ENCODE results near the gene NUP85. TPM values are rescaled to one million over a fixed set of nuclear protein-coding genes. Genes with fewer than 3 reads are reported as not detected.
A peak's percentile ranks its signal among the peaks of the same experiment; 100 is the strongest.

Gene NUP85
- total RNA-seq, 1 experiment from 2014 or later, result 95.6 TPM

DNA sequence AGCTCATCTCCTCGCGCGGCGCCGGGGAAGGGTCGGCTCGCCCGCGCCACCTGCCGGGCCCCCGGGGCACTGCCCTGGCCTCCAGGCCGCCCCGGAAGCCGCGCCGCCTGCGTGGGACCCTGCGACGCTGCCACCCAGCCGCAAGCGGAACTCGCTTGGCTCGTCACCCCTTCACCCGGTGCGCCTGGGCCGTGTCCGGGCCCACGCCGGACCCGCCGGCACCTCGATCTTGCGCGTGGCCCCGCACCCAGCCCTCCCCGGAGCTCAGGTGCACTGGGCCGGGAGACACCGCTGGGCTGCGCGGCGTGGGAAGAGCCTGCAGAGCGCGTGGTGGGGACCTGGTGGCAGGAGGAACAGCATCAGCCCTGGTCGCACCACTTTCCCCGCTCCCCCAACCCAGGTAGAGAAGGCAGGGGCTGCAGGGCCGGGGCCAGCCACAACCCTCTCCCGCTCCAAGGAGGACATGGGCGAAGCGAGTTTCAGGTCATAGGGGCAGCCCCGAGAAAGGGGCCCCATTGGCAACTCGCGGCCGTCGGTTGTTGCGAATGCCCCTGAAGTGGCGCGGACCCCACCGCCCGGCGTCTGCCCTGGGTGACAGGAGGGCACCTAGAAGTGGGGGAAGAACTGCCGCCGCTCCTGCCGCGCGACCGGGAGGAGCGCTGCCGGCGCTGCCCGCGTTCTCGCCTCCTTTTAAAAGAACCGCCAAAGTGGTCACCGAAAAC, 65.9 kb downstream of the NUP85 start:
- H3K9ac ChIP-seq (ENCODE audit: low read length), result peak overlapping the region; percentile 87
- no peaks in the 10 kb centered on the region for H3K9me2 ChIP-seq (replicated peaks; ENCODE audit: low read length)
- H3K36me3 ChIP-seq (ENCODE audit: low read depth, low read length), result peaks cover 6% of the 10 kb centered on the region; the same call in 1 of the 2 replicates
- no peaks in the 10 kb centered on the region for H4K20me1 ChIP-seq (ENCODE audit: low read length)
- peak overlapping the region; percentile 36 for H3K27ac ChIP-seq (ENCODE audit: low read length)
- CTCF ChIA-PET, result interaction anchor here (0.6 to 3.0 kb wide), 19 partner anchors 10 to 301 kb away, joined by 3 to 60 read pairs (median 5); partner anchors contain the start of genes GGA3, GRB2, MRPS7 and SLC25A19
- intact Hi-C loops (cut with micrococcal nuclease), result loop anchor here (1.0 to 2.0 kb wide), 2 partner anchors 18 to 141 kb away; partner anchors contain the start of gene SLC25A19
- DNase-seq, result peak; percentile 90
- peak; percentile 53 for ATAC-seq
- no peaks in the 10 kb centered on the region for H3K27me3 ChIP-seq (ENCODE audit: low read length)
- BruUV-seq (replicated peaks), result no TSS peak
- TF ChIP-seq EZH2phosphoT487 (IDR thresholded peaks at IDR 0.05; ENCODE audit: borderline replicate concordance, low read length), result no peak
- TF ChIP-seq, protein P1, sequence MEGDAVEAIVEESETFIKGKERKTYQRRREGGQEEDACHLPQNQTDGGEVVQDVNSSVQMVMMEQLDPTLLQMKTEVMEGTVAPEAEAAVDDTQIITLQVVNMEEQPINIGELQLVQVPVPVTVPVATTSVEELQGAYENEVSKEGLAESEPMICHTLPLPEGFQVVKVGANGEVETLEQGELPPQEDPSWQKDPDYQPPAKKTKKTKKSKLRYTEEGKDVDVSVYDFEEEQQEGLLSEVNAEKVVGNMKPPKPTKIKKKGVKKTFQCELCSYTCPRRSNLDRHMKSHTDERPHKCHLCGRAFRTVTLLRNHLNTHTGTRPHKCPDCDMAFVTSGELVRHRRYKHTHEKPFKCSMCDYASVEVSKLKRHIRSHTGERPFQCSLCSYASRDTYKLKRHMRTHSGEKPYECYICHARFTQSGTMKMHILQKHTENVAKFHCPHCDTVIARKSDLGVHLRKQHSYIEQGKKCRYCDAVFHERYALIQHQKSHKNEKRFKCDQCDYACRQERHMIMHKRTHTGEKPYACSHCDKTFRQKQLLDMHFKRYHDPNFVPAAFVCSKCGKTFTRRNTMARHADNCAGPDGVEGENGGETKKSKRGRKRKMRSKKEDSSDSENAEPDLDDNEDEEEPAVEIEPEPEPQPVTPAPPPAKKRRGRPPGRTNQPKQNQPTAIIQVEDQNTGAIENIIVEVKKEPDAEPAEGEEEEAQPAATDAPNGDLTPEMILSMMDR (conservative IDR thresholded peaks at IDR 0.05; ENCODE audit: low read depth, low read length), result peak; percentile 57
- H3K79me2 ChIP-seq (ENCODE audit: low read length), result peaks cover 21% of the 10 kb centered on the region
- POLR2A ChIA-PET (ENCODE audit: unreplicated experiment), result interaction anchor here (0.5 to 2.3 kb wide), 7 partner anchors 9 to 1663 kb away, joined by 3 to 25 read pairs (median 3); partner anchors contain the start of genes GGA3, GRB2, MRPS7 and SLC25A19
- no peaks in the 10 kb centered on the region for H3K9me3 ChIP-seq (ENCODE audit: low read length)
- H3K4me3 ChIP-seq (ENCODE audit: low read length), result peak overlapping the region; percentile 73
- H2AFZ ChIP-seq (ENCODE audit: low read length), result peak overlapping the region; percentile 89
- H3K4me1 ChIP-seq (ENCODE audit: insufficient read depth, low read length), result peaks cover 20% of the 10 kb centered on the region
- peaks cover 4% of the 10 kb centered on the region for H3F3A ChIP-seq (ENCODE audit: low read length, unreplicated experiment)
- H3K4me2 ChIP-seq (ENCODE audit: low read length), result peak overlapping the region; percentile 90

DNA sequence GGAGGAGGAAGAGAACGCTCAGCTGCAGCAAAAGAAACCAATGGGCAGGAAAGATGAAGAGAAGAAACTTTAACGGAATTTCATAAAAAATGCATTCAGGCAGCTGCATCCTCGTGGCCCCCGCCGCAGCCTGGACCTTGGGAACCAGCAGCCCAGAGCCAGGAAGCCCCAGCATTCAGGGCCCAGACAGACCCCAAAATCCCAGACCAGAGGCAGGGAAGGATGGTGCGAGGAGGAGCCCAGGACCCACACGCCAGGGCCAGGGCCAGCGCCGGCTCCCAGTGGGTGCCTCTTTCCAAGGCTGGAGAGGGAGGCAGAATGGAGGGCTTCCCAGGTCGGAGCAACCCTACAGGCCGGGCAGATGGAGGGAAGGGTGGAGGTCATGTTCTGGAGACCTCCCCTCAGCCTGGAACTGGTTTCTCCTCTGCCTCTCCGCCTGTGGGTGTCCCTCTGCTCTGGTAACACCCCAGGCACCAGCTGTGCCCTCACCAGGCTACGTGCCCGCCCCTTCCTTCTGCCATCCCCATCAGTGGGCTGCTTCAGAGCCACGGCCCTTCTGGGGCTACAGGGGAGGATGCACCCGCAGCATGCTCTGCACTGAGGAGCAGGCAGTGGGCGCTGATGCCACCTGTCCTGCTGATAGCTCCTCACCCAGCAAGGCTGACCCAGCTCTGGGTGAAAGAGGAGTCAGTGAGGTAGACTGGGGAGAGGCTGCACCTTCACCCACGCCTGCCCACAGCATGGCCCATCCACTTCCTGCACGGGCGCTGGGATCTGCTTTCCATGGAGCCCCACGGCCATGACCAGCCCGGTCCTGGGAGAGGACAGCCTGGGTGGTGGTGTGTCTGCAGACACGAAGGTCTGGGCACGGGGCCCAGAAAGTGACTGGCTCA, 66.7 kb downstream of the NUP85 start:
- CTCF ChIA-PET, result interaction anchor here (0.8 to 3.0 kb wide), 8 partner anchors 11 to 244 kb away, joined by 3 to 60 read pairs (median 8); partner anchors contain the start of genes GGA3, MRPS7, SLC25A19 and TSEN54
- Histone ChIP-seq H4K20me1 (ENCODE audit: low read length) (no peaks in the 10 kb centered on the region), H3K36me3 (ENCODE audit: low read depth, low read length) (peaks cover 6% of the 10 kb centered on the region; the same call in 1 of the 2 replicates), H3K27ac (ENCODE audit: low read length) (peak overlapping the region; percentile 36; the same call in 1 of the 2 replicates), H3K4me2 (ENCODE audit: low read length) (peak overlapping the region; percentile 90), H3F3A (ENCODE audit: low read length, unreplicated experiment) (peaks cover 4% of the 10 kb centered on the region), H3K4me1 (ENCODE audit: insufficient read depth, low read length) (peaks cover 20% of the 10 kb centered on the region), H3K79me2 (ENCODE audit: low read length) (peaks cover 21% of the 10 kb centered on the region), H3K4me3 (ENCODE audit: low read length) (peak overlapping the region; percentile 73), H3K9me3 (ENCODE audit: low read length) (no peaks in the 10 kb centered on the region), H3K9ac (ENCODE audit: low read length) (peak overlapping the region; percentile 87), H3K27me3 (ENCODE audit: low read length) (no peaks in the 10 kb centered on the region), H2AFZ (ENCODE audit: low read length) (peak overlapping the region; percentile 89), H3K9me2 (replicated peaks; ENCODE audit: low read length) (no peaks in the 10 kb centered on the region)
- peak; percentile 42 for DNase-seq
- POLR2A ChIA-PET (ENCODE audit: unreplicated experiment), result interaction anchor here (0.6 kb wide), 2 partner anchors 156 to 1662 kb away, joined by 3 read pairs; no protein-coding TSS in a partner anchor
- no peak for TF ChIP-seq EZH2 (IDR thresholded peaks at IDR 0.05; ENCODE audit: low read length, unreplicated experiment)
- TF ChIP-seq, protein P1 (conservative IDR thresholded peaks at IDR 0.05; ENCODE audit: low read depth, low read length), result 0 out of 2 replicates have a peak, but pooled peaks have one; percentile 20
- peak; percentile 2; the same call in 1 of the 2 replicates for ATAC-seq
- intact Hi-C loops (cut with micrococcal nuclease), result loop anchor here (1.0 to 2.0 kb wide), 2 partner anchors 17 to 141 kb away; partner anchors contain the start of gene SLC25A19
- BruUV-seq (replicated peaks), result TSS peak; percentile 7
